Aorta (tissue), 5 donors: Measurements from ENCODE around the gene SLC5A9. TPM values are rescaled to one million over a fixed set of nuclear protein-coding genes. Genes with fewer than 3 reads are reported as not detected.

ENCODE experiments used
- ATAC-seq: fragments of 200-7000 bp; cut with Tn5 transposase; one replicate; pipeline ENCODE4 v1.9.1; 2022; ENCODE audit warnings: moderate library complexity; ENCODE audit not compliant: low FRiP score
- DNase-seq, 2 donors: peaks; one replicate each; pipeline ENCODE4 v3.0.0-alpha.2; 2020
- H3K27ac ChIP-seq, 2 donors: one replicate each; pipeline ENCODE4 v1.5.1; 2013; ENCODE audit warnings: low read length in 2 of 2, mild to moderate bottlenecking in 2 of 2, moderate library complexity in 2 of 2, control low read depth in 1 of 2, inconsistent platforms in 1 of 2, low read depth in 1 of 2
- H3K27me3 ChIP-seq, 2 donors: one replicate each; pipeline ENCODE4 v1.6.1; 2013; ENCODE audit warnings: control low read depth in 1 of 2, low read length in 1 of 2, mild to moderate bottlenecking in 1 of 2, moderate library complexity in 1 of 2; ENCODE audit not compliant: insufficient read depth in 2 of 2, control insufficient read depth in 1 of 2
- H3K36me3 ChIP-seq, 2 donors: one replicate each; pipeline ENCODE4 v1.6.1; 2013; ENCODE audit warnings: control low read depth in 1 of 2, low read length in 1 of 2, mild to moderate bottlenecking in 1 of 2; ENCODE audit not compliant: insufficient read depth in 2 of 2, control insufficient read depth in 1 of 2
- H3K4me1 ChIP-seq, 2 donors: one replicate each; pipeline ENCODE4 v1.6.1; 2013; ENCODE audit warnings: low read length in 2 of 2, control low read depth in 1 of 2, mild to moderate bottlenecking in 1 of 2, moderate library complexity in 1 of 2; ENCODE audit not compliant: insufficient read depth in 2 of 2, control insufficient read depth in 1 of 2
- H3K4me3 ChIP-seq, 2 donors: one replicate each; pipeline ENCODE4 v1.5.1; 2013; ENCODE audit warnings: low read length in 2 of 2, control low read depth in 1 of 2, mild to moderate bottlenecking in 1 of 2
- H3K9me3 ChIP-seq: one replicate; pipeline ENCODE4 v1.6.1; 2013; ENCODE audit warnings: mild to moderate bottlenecking, low read length; ENCODE audit not compliant: control insufficient read depth
- WGBS, 2 donors: extraction: QIAGEN DNeasy Blood & Tissue Kit; methylation state at CpG; one replicate each; pipeline ENCODE4 v1.1.7; 2013; 5-methylcytosine and 5-hydroxymethylcytosine counted together
- intact Hi-C, 2 donors: fragments of 100-400 bp; cut with DNase I; formaldehyde crosslinking; loops; one replicate each; pipeline versions ENCODE4 v1.14.2 to v1.15.0; 2022
- polyA plus RNA-seq, 2 donors: library from polyadenylated mRNA; stranded (reverse); fragments of 200-250 nt; gene quantifications; one replicate each; pipeline ENCODE4 v1.2.3, GENCODE V29; 2013
- total RNA-seq, 2 donors: library from RNA; stranded (reverse); fragmentation: NEBNext Ultra II Directional; extraction: Animal tissue kit (Norgen Biotek cat#: 25700); gene quantifications; one replicate each; pipeline ENCODE4 v1.2.1, GENCODE V29; 2021
- donor health status: healthy with polysubstance abuse.
- donor health status: Bipolar disorder and iron deficiency.
- donor health status: DM: no; HTN: no; CAD: no.
- donor health status: DM: no; HTN: no; CAD: no.
- donor health status: DM: yes; HTN: yes; CAD: no.

Gene SLC5A9
- total and polyA plus RNA-seq, 4 donors = 0.51 to 3.5 (median 1.1) TPM

DNA sequence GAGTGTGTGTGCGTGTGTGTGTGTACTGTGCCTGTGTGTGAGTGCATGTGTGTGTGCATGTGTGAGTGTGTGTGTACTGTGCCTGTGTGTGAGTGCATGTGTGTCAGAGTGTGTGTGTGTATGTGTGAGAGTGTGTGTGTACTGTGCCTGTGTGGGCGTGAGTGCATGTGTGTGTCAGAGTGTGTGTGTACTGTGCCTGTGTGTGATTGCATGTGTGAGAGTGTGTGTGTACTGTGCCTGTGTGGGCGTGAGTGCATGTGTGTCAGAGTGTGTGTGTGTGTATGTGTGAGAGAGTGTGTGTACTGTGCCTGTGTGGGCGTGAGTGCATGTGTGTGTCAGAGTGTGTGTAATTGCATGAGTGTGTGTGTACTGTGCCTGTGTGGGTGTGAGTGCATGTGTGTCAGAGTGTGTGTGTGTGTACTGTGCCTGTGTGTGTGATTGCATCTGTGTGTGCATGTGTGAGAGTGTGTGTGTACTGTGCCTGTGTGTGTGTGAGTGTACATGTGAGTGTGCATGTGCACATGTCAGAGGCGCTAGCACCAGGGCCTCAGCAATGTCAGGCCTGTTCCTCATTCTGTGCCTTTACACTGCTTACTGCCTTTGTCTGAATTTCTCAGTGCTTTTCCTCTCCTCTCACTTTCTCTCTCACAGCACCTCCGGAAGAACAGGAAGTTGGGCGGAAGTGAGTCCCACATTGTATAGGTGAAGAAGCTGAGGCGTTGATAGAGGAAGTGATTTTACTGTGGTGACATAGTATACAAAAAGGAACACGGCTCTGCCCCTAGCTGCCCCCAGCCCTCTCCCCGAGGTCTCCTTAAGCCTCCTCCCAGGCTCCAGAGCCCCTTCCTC lies 4.9 kb downstream of the SLC5A9 start:
- H3K27me3 ChIP-seq = peaks cover 0 to 1% of the 10 kb centered on the region in 2 donors
- 91 to 92% methylated on average over 10 of the region's 10 CpGs for WGBS, 2 donors
- ATAC-seq = no peak

GRCh38 chr1:48228156-48228555 lies 5.6 kb downstream of the SLC5A9 start:
- whole genome bisulfite sequencing, 2 donors = 74 to 79% methylated on average over 5 of the region's 5 CpGs
- no peaks in the 10 kb centered on the region for H3K36me3 ChIP-seq
- ATAC-seq (no peak), DNase-seq (no peak)
- H3K4me1 ChIP-seq = no peaks in the 10 kb centered on the region
- H3K27ac ChIP-seq = no peak overlapping the region
- intact Hi-C loops = no loop called here
- H3K4me3 ChIP-seq = no peak overlapping the region
- H3K9me3 ChIP-seq = no peaks in the 10 kb centered on the region
- H3K27me3 ChIP-seq = peaks cover 0 to 1% of the 10 kb centered on the region in 2 donors

More for the DNA sequence above, 4.9 kb downstream of the SLC5A9 start:
- Histone ChIP-seq H3K36me3 (no peaks in the 10 kb centered on the region), H3K27ac (no peak overlapping the region), H3K9me3 (no peaks in the 10 kb centered on the region), H3K4me1 (no peaks in the 10 kb centered on the region), H3K4me3 (no peak overlapping the region)
- intact Hi-C loops = no loop called here
- no peak for DNase-seq

- no peak for ATAC-seq
- H3K4me1 ChIP-seq = no peaks in the 10 kb centered on the region
- 92 to 95% methylated on average over 6 of the region's 6 CpGs for WGBS, 2 donors
- intact Hi-C loops = no loop called here
- H3K27me3 ChIP-seq = peaks cover 0 to 1% of the 10 kb centered on the region in 2 donors
- no peak overlapping the region for H3K4me3 ChIP-seq
- H3K36me3 ChIP-seq = no peaks in the 10 kb centered on the region
- H3K9me3 ChIP-seq = no peaks in the 10 kb centered on the region
- H3K27ac ChIP-seq = no peak overlapping the region
- DNase-seq = no peak
These were observed 6.8 kb downstream of the SLC5A9 start for GRCh38 chr1:48229317-48229716.

GRCh38 chr1:48230236-48230635 lies 7.7 kb downstream of the SLC5A9 start:
- 89 to 90% methylated on average over 4 of the region's 4 CpGs for WGBS, 2 donors
- intact Hi-C loops = loop anchor here in 1 of 2 donors (10.0 kb wide), 1 partner anchor 125 kb away; no protein-coding TSS in a partner anchor
- H3K27ac ChIP-seq = no peak overlapping the region
- ATAC-seq (no peak), DNase-seq (no peak)
- H3K4me1 ChIP-seq = no peaks in the 10 kb centered on the region
- H3K9me3 ChIP-seq = no peaks in the 10 kb centered on the region
- H3K36me3 ChIP-seq = no peaks in the 10 kb centered on the region
- no peak overlapping the region for H3K4me3 ChIP-seq
- peaks cover 0 to 1% of the 10 kb centered on the region in 2 donors for H3K27me3 ChIP-seq

GRCh38 chr1:48232722-48233121 lies 10.2 kb downstream of the SLC5A9 start:
- intact Hi-C loops = loop anchor here in 1 of 2 donors (10.0 kb wide), 1 partner anchor 128 kb away; no protein-coding TSS in a partner anchor
- Histone ChIP-seq H3K27ac (no peak overlapping the region), H3K36me3 (no peaks in the 10 kb centered on the region), H3K27me3 (peaks cover 0 to 1% of the 10 kb centered on the region in 2 donors), H3K9me3 (no peaks in the 10 kb centered on the region), H3K4me1 (no peaks in the 10 kb centered on the region), H3K4me3 (no peak overlapping the region)
- DNase-seq (no peak), ATAC-seq (no peak)
- 92 to 100% methylated on average over 1 of the region's 1 CpG for WGBS, 2 donors

GRCh38 chr1:48233666-48234485 lies 11.4 kb downstream of the SLC5A9 start:
- Histone ChIP-seq H3K27ac (no peak overlapping the region), H3K4me3 (no peak overlapping the region), H3K9me3 (no peaks in the 10 kb centered on the region), H3K36me3 (no peaks in the 10 kb centered on the region), H3K4me1 (no peaks in the 10 kb centered on the region), H3K27me3 (peaks cover 0 to 1% of the 10 kb centered on the region in 2 donors)
- DNase-seq = no peak
- intact Hi-C loops = loop anchor here in 1 of 2 donors (10.0 kb wide), 1 partner anchor 129 kb away; no protein-coding TSS in a partner anchor
- WGBS, 2 donors = 86 to 89% methylated on average over 12 of the region's 12 CpGs
- no peak for ATAC-seq

DNA sequence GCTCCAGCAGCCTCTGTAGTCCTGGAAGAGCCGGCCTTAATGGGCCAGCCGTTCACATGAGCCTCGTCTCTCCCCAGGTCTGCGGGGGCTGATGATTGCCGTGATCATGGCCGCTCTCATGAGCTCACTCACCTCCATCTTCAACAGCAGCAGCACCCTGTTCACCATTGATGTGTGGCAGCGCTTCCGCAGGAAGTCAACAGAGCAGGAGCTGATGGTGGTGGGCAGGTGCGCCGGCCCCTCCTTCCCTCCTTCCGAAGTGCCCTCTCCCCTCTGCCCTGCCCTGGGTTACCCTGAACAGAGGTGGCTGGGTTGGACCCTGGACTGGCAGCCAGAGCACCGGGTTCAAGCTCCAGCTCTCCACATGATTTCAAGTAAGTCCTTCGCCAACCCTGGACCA lies 13.1 kb downstream of the SLC5A9 start:
- Histone ChIP-seq H3K4me1 (no peaks in the 10 kb centered on the region), H3K27me3 (peaks cover 0 to 1% of the 10 kb centered on the region in 2 donors), H3K36me3 (no peaks in the 10 kb centered on the region), H3K9me3 (no peaks in the 10 kb centered on the region), H3K4me3 (no peak overlapping the region), H3K27ac (no peak overlapping the region)
- ATAC-seq (no peak), DNase-seq (no peak)
- WGBS, 2 donors = 94 to 96% methylated on average over 13 of the region's 13 CpGs
- intact Hi-C loops = loop anchor here (2.0 to 10.0 kb wide), 2 partner anchors 127 to 131 kb away; no protein-coding TSS in a partner anchor

- DNase-seq = no peak
- Histone ChIP-seq H3K27me3 (no peaks in the 10 kb centered on the region), H3K27ac (no peak overlapping the region), H3K9me3 (no peaks in the 10 kb centered on the region), H3K36me3 (no peaks in the 10 kb centered on the region), H3K4me1 (no peaks in the 10 kb centered on the region), H3K4me3 (no peak overlapping the region)
- intact Hi-C loops = loop anchor here (2.0 to 10.0 kb wide), 2 partner anchors 128 to 132 kb away; no protein-coding TSS in a partner anchor
- no peak for ATAC-seq
- WGBS, 2 donors = 74 to 80% methylated on average over 4 of the region's 4 CpGs
These were observed 14.4 kb downstream of the SLC5A9 start for GRCh38 chr1:48236716-48237470.
